Eye (tissue), 1 donor: ENCODE results near the gene SLC34A2.
A peak's percentile ranks its signal among the peaks of the same experiment; 100 is the strongest.
"Not testable (repeated sequence)": the region's sequence is repeated elsewhere in the genome, so short reads cannot be mapped to it uniquely, and the experiment has no call there.

Source experiments
- DNase-seq: peaks from one replicate; pipeline ENCODE4 v3.0.0-alpha.2; 2015

The SLC34A2 gene

DNA sequence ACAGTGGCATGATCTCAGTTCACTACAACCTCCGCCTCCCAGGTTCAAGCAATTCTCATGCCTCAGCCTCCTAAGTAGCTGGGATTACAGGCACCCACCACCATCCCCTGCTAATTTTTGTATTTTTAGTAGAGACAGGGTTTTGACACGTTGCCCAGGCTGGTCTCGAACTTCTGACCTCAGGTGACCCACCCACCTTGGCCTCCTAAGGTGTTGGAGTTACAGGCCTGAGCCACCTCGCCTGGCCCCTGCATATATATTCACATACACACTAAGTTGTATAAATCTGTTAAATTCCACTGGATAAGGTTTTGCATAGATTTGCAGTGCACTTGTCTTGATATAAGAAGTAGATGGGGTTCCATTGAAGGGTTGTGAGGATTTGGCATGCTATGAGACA lies 5.8 kb downstream of the SLC34A2 start:
- not testable (repeated sequence) for DNase-seq

DNA sequence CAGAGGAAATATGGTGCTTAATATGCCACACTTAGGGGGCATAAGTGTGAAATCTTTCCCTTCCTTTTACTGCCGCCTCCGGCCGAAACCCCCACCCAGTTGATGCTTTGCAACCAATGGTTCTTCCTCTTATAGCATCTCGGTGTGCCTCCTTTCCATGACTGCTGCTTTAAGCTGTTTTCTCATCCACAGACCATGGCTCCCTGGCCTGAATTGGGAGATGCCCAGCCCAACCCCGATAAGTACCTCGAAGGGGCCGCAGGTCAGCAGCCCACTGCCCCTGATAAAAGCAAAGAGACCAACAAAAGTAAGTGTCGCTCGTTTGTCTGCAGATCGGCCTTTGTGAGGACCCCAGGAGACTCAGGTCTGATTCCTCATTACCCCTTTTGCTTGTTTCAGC lies 6.7 kb downstream of the SLC34A2 start:
- no peak for DNase-seq

DNA sequence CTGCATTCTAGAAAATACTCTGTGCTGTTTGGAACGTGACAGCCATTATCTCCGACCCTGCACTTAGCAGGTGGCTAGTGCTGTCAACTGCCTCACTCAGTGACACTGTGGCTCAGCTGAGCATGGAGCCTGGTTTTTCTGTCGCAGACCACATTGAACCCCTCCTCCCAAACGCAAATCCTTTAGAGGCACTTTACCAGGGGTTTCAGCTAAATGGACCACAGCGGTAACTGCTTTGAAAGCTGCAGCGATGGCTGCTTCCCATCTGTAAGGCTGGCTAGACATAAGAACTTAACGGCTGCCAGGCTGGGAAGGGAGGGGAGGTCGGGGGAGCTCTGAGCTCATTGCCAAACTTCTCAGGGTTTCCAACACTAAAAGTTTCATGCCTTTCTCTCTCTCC lies 8.1 kb downstream of the SLC34A2 start:
- peak; percentile 71 for DNase-seq

DNA sequence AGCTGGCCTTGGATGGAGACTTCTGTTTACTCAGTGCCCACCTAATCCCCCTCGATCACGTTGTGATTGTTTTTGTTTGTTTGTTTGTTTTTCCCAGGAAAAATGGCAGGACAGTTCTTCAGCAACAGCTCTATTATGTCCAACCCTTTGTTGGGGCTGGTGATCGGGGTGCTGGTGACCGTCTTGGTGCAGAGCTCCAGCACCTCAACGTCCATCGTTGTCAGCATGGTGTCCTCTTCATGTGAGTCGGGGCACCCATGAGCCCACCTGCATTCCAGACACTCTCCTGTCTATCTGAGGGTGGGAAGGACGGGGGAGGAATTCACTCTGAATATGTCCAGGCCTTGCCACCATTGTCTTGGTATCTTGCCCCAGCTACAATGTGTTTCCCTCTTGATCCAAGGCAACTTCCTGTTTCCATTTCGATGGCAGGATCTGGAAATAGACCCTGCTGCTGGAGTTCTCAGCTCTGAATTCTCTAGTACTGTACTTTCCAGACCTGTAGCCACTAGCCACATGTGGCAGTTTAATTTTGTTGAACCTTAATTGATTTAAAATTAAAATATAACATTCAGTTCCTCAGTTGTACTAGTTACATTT lies 10.5 kb downstream of the SLC34A2 start:
- DNase-seq, result no peak

DNA sequence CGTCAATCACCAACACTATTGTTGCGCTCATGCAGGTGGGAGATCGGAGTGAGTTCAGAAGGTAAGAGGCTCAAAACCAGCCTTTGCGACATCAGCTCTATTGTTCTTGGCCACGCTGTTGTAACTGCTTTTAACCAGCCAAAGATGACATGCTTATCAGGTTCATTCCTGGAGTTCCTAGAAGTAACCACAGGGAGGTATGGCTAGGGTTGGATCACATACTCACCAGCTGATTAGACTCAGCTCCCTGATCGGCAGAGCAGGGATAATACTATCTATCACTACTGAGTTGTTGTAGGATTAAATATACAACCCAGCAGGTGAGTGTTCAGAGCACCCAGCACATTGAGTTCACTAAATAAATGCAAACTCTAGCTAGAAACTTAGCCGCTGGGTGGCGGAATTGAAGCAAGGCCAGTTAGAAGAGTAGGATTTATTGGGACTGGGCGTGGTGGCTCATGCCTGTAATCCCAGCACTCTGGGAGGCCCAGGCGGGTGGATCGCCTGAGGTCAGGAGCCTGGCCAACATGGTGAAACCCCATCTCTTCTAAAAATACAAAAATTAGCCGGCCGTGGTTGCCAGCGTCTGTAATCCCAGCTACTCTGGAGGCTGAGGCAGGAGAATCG lies 12.4 kb downstream of the SLC34A2 start:
- DNase-seq, result no peak

DNA sequence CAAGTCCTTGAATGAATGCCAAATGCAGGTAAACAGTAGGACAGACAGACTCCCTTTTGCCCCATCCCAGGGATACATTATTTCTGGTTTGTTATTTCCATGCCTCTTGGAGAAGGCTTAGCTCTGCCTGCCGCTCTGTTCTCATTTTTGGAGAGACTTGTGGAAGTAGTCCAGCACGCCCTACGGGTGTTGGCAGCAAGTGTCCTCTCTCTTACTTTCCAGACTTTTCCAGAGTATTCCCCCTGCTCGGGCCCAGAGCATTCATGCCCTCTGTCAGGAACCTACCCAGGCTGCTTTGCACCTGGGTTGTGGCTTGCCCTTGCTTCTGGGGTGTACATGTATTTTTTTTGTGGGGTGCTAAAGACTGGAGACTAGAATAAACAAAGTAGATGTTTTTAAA lies 15.3 kb downstream of the SLC34A2 start:
- DNase-seq, result no peak

DNA sequence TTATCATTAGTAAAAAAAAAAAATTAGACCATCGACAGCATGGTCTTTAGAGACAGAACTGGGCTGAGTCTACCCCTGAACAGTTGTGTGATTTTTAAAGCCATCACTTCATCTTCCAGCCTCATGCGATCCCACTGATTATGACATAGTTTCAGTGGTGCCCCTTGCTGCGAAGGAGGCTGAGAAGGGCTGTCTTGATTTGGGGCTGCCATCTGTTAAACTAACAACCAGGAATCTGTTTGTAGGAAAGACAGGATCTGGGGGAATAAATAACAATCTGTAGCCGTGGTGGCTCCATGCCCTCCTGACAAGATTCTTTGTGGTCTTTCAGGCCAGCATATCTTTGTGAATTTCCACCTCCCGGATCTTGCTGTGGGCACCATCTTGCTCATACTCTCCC lies 17.1 kb downstream of the SLC34A2 start:
- DNase-seq, result no peak

DNA sequence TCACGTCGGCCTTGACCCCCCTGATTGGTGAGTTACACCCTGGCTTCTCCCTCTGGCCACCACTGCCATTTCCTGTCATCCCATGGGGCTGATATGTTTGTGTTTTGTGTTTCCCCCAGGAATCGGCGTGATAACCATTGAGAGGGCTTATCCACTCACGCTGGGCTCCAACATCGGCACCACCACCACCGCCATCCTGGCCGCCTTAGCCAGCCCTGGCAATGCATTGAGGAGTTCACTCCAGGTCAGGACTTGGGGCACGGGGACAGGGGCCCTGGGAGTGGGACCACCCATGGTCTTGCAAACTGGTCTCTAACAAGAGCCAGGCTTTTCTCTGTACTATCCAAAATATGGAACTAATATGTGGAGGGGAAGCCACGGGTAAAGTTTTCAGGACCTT lies 18.7 kb downstream of the SLC34A2 start:
- no peak for DNase-seq

DNA sequence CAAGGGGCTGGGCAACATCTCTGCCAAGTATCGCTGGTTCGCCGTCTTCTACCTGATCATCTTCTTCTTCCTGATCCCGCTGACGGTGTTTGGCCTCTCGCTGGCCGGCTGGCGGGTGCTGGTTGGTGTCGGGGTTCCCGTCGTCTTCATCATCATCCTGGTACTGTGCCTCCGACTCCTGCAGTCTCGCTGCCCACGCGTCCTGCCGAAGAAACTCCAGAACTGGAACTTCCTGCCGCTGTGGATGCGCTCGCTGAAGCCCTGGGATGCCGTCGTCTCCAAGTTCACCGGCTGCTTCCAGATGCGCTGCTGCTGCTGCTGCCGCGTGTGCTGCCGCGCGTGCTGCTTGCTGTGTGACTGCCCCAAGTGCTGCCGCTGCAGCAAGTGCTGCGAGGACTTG lies 20.6 kb downstream of the SLC34A2 start:
- DNase-seq, result no peak

DNA sequence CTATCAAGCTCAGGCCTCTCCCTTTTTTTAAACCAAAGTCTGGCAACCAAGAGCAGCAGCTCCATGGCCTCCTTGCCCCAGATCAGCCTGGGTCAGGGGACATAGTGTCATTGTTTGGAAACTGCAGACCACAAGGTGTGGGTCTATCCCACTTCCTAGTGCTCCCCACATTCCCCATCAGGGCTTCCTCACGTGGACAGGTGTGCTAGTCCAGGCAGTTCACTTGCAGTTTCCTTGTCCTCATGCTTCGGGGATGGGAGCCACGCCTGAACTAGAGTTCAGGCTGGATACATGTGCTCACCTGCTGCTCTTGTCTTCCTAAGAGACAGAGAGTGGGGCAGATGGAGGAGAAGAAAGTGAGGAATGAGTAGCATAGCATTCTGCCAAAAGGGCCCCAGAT lies 21.5 kb downstream of the SLC34A2 start:
- DNase-seq, result no peak

DNA sequence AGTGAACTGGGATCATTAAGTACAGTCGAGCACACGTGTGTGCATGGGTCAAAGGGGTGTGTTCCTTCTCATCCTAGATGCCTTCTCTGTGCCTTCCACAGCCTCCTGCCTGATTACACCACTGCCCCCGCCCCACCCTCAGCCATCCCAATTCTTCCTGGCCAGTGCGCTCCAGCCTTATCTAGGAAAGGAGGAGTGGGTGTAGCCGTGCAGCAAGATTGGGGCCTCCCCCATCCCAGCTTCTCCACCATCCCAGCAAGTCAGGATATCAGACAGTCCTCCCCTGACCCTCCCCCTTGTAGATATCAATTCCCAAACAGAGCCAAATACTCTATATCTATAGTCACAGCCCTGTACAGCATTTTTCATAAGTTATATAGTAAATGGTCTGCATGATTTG lies 22.3 kb downstream of the SLC34A2 start:
- no peak for DNase-seq

DNA sequence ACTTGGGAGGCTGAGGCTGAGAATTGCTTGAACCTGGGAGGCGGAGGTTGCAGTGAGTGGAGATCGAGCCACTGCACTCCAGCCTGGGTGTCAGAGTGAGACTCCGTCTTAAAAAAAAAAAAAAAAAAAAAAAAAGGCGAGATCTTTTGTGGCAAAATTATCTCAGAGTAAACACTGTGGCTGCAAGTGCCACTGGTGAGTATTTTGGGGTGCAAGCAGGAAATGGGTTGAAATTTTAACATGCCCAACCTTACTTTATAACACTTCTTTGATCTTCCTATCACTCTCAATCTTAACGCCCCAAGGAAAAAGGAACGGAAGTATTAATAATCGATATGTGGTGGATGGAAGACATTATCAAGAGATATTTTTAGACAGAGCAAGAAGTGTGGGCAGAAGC lies 32.1 kb downstream of the SLC34A2 start:
- no peak for DNase-seq

DNA sequence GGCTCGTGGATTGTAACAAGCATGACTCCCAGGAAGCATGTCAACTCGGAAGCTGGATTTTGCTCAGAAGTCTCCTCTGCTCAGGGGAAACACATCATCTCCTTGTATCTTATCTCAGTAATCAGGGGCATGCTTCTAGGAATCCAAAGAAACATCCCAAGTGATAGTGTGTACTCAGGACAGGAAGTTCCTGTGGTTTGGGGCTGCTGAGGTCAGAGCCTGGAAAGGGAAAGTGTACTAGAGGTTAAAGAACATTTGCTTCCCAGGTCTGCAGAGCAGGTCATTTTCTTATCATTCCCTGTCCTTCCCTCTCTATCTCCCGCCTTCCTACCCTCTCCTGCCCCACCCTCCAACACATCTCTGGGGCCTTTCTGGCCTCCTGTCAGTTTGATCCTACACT lies 38.8 kb downstream of the SLC34A2 start:
- no peak for DNase-seq

DNA sequence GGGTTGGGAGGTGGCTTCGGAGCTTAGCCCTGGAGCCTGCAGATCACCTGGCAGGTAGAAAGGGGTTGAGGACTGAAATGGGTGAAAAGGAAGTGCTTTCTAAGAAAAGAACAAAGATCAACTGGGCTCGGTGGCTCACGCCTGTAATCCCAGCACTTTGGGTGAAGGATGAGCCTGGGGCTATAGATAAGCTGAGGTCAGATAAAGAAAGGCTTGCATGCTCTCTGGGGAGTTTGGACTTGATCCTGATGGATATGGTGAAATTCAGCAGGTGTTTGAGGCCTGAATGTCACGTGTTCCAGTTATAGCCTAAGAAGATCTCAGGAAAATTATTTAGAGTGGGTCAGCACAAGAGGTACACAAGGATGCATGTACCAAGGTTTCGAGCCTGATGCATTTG lies 40.8 kb downstream of the SLC34A2 start:
- DNase-seq, result no peak

DNA sequence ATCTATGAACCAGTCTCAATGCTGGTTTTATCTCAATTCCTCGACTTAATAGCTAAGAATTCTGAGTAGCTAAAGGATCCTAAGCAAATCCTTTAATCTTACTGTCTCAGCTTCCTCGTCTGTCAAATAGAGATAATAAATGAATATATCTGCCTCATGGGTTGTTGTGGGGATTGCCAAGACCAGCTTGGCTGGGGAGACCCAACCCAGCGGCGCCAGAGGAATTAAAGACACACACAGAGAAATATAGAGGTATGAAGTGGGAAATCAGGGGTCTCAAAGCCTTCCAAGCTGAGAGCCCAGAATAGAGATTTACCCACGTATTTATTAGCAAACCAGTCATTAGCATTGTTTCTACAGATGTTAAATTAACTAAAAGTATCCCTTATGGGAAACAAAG lies 41.9 kb downstream of the SLC34A2 start:
- DNase-seq, result no peak

DNA sequence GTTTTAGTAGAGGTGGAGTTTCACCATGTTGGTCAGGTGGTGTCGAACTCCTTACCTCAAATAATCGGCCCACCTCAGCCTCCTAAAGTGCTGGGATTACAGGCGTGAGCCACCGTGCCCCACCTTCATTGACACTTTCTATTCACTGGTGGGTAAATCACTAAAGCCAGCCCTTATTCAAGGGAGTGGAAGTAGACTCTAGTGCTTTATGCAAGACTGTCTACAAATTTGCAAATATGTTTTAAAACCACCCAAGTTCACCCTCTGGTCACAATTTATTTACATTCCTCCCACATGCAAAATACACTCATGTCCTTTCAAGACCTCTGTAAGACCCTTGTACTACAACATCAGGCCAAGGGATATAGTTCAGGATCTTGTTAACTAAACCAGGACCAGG lies 45.0 kb downstream of the SLC34A2 start:
- DNase-seq, result no peak

DNA sequence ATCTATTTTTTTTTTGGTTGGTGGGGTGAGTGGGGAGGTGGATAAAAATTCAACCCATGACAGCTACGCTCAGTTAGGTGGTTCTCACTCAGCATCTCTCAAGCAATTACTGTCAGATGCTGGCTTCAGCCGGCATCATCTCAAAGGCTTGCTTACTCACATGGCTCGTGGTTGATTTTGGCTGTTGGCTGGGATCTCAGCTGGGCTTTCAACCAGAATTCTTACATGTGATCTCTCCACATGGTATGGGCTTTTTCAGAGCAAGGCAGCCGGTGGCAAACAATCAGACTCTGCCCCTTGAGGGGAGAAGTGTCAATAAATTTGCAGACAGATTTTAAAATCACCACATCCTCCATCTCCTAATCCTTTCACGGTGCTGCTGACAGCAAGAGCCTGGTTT lies 47.2 kb downstream of the SLC34A2 start:
- DNase-seq, result peak; percentile 28

DNA sequence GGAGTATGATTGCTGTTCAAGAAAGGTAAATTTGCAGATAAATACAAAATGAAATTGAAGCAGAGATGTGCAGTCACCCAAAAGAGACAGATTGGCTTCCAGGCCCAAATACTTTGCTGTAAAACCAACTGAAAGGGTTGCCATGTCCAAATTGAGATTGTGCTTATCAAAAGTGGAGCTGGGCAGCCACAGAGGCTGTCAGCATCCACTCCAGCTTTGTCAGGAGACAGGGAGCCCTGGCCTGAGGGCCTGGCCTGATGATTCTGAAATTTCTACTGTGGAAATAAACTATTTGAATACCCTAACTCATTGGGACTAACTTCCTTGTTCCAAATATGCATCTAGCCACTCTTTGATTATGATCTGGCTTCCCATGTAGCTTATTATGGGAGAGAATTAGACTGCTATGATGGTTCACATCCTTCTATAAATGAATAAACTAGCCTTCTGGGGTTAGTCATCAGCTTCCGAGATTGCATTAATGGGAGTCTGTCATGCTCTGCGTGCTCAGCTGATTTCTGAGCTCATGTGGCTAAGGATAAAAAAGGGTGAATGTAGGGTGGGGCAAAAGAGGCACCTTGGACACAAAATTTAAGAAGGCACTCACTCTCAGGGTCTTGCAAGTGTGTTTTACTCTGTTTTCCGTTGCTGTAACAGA lies 48.2 kb downstream of the SLC34A2 start:
- no peak for DNase-seq

DNA sequence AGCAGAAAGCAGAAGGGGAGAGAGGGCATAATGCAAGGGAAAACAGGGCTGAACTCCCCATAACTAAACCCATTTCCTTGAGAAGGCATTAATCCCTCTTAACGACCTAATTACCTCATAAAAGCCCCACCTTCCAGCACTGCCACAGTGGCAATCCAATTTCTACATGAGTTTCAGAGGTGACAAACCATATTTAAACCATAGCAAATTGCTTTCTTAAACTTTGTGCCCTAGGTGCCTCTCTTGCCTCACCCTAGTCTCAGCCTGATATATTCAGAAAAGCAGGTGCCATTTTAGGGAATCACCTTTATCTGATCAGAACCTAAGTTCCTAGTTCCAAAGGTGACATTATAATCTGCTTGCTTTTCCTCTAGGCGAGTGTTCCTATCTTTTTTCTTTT lies 48.9 kb downstream of the SLC34A2 start:
- no peak for DNase-seq

DNA sequence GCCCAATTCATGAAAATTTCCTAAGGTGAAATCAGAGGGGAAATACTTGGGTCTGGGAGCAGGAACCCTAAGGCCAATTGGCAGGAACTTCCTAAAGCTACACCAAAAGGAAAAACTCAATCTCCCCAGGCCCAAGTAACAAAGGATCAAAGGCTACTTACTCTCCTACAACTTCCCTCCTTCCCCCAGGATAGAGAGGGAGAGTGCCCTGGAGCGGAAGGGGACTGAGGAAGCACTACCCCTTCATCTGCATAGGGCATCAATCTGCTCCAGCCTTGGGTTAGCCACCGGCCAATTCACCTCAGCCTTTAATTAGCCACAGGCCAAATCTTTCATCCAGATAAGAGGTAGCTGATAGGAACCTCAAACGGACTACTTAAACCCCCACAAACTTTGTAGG lies 55.0 kb downstream of the SLC34A2 start:
- DNase-seq, result no peak

DNA sequence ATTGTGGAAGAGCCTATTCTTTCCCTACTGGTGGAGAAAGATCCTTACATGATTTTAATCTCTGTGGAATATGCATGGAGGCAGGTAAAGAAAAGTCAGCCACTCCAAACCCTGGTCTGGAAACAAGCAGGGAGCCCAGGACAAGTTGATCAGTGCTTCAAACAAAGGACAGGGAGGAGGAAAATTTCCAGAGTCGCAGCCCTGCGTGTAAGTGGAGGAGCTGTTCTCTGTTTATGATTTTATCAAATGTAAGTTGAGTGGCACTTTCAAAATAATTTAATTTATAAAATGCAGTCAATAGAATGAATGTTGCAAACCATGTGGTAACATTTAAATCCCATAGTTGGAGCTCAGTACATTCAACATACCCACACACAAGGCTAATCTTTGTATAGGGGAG lies 57.0 kb downstream of the SLC34A2 start:
- no peak for DNase-seq

DNA sequence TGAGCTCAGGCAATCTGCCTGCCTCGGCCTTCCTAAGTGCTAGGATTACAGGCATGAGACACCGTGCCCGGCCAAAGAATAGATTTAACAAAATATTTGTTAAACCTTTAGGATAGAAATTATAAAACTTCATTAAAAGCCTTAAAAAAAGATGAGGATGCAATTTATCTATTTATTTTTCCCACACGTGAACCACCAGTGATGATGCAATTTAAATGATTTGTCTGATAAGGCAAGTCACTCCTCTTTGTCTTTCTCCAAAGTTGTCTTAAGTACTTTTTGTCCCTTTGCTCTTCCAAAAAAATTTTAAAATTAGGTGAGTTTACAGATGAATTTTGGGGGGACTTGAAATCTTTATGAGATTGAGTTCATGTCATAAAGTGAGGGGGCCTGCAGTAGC lies 58.2 kb downstream of the SLC34A2 start:
- DNase-seq, result no peak

DNA sequence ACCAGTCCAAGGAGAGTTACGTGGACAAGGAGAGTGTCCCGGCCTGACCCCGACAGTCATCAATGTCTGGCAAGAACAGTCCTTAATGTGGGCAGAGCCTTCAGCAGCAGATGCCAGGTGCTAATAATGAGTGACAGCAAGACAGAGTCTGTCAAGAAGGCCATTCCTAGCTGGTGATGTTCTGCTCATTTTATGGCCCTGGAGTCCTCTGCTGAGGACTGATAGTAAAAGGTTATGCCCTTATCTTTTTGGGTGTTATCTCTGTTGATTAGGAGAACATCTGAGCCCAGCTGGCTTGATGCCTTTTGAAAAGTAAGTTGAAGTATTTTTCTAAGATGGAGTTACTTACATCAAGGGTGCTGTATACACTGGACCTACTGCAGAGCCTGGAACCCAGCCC lies 67.3 kb downstream of the SLC34A2 start:
- DNase-seq, result no peak

DNA sequence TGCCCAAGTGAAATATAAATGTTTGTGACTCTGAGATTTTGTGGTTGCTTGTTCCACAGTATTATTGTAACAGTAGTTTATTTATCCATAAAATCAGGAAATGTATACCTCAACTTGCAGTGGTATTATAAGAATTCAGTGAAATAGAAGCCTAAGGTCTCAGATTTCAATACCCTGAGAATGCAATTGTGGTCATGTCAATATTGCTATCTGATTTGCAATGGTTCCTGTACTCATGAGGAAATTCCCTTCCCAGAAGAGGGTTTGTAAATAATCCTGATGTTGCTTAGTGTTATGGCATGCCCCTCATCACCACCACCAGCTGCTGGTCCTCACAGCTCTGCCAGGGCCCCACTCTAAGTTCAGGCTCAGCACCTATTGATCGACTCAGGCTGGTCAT lies 67.8 kb downstream of the SLC34A2 start:
- no peak for DNase-seq

DNA sequence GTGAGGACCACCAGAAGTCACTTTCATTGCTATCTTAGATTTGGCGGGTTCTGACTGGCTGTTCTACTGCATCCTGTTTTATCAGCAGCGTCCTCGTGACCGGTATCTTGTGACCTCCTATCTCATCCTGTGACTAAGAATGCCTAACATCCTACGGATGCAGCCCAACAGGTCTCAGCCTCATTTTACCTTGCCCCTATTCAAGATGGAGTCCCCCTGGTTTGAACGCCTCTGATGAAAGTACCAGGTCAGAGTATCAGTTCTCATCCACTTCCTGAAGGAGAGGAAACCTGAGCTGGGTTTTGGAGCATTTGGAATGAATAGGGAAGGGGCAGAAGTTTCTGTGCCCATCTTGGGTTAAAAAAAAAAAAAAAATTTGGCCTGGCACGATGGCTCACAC lies 70.2 kb downstream of the SLC34A2 start:
- DNase-seq, result no peak
